IgD-negative memory B cell (primary cell): Measurements from ENCODE around the gene DIAPH1. TPM values are rescaled to one million over a fixed set of nuclear protein-coding genes. Genes with fewer than 3 reads are reported as not detected.

Experiments
- H3K27ac Mint-ChIP-seq, 3 donors: one replicate each; pipeline ENCODE4 v1.8.0; 2020 to 2022; ENCODE audit warnings: mild to moderate bottlenecking in 3 of 3, mixed read lengths in 3 of 3, moderate library complexity in 1 of 3
- H3K27me3 Mint-ChIP-seq: one replicate; pipeline ENCODE4 v1.8.0; 2021; ENCODE audit warnings: mixed read lengths
- H3K36me3 Mint-ChIP-seq: one replicate; pipeline ENCODE4 v1.8.0; 2020; ENCODE audit warnings: mild to moderate bottlenecking, mixed read lengths
- H3K4me1 Mint-ChIP-seq, 3 donors: one replicate each; pipeline ENCODE4 v1.8.0; 2020 to 2022; ENCODE audit warnings: mixed read lengths in 3 of 3, mild to moderate bottlenecking in 1 of 3
- H3K4me3 Mint-ChIP-seq, 4 donors: one replicate each; pipeline ENCODE4 v1.8.0; 2020 to 2022; ENCODE audit warnings: mild to moderate bottlenecking in 4 of 4, mixed read lengths in 4 of 4, moderate library complexity in 3 of 4
- H3K9me3 Mint-ChIP-seq, 3 donors: one replicate each; pipeline ENCODE4 v1.8.0; 2020 to 2021; ENCODE audit warnings: mixed read lengths in 3 of 3, mild to moderate bottlenecking in 1 of 3
- polyA plus RNA-seq: library from polyadenylated mRNA; unstranded; fragments of 300-500 nt; fragmentation: Illumina TruSeq; gene quantifications from one replicate; pipeline ENCODE4 v1.2.3, GENCODE V29; 2021

Gene DIAPH1
- polyA plus RNA-seq, 1 donor from 2014 or later: 57.6 TPM

DNA sequence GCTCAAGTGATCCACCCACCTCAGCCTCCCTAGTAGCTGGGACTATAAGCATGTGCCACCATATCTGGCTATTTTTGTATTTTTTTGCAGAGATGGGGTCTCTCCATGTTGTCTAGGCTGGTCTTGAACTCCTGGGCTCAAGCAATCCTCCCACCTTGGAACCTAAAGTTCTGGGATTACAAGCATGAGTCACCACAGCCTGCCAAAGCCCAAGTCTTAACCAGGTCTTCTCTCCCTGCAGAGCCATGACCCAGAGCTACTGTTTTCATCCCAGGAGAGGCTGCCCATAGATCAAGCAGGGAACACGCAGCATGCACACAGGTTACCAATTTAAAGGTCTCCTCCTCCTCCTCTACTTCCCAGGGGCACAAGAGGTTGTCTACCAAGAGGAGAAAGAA, 100.2 kb downstream of the DIAPH1 start:
- Mint-ChIP-seq H3K36me3 (peaks cover 8% of the 10 kb centered on the region), H3K27ac (peak overlapping the region in 1 of 3 donors; percentile 28), H3K4me3 (peak overlapping the region in 1 of 4 donors; percentile 15), H3K27me3 (no peaks in the 10 kb centered on the region), H3K9me3 (no peaks in the 10 kb centered on the region), H3K4me1 (peaks cover 21 to 31% (median 22%) of the 10 kb centered on the region in 3 donors)

- no peaks in the 10 kb centered on the region for H3K9me3 Mint-ChIP-seq
- H3K27ac Mint-ChIP-seq: peak overlapping the region in 1 of 3 donors; percentile 28
- H3K27me3 Mint-ChIP-seq: peaks cover under 1% of the 10 kb centered on the region
- peaks cover 22 to 32% (median 23%) of the 10 kb centered on the region in 3 donors for H3K4me1 Mint-ChIP-seq
- peaks cover 8% of the 10 kb centered on the region for H3K36me3 Mint-ChIP-seq
- no peak overlapping the region for H3K4me3 Mint-ChIP-seq
Observed at GRCh38 chr5:141517880-141518617, 100.8 kb downstream of the DIAPH1 start.

GRCh38 chr5:141517312-141517711, 101.5 kb downstream of the DIAPH1 start:
- peaks cover 17 to 31% (median 23%) of the 10 kb centered on the region in 3 donors for H3K4me1 Mint-ChIP-seq
- peak overlapping the region in 1 of 3 donors; percentile 4 for H3K27ac Mint-ChIP-seq
- H3K36me3 Mint-ChIP-seq: peaks cover 8% of the 10 kb centered on the region
- peaks cover 2% of the 10 kb centered on the region for H3K27me3 Mint-ChIP-seq
- no peaks in the 10 kb centered on the region for H3K9me3 Mint-ChIP-seq
- H3K4me3 Mint-ChIP-seq: no peak overlapping the region

DNA sequence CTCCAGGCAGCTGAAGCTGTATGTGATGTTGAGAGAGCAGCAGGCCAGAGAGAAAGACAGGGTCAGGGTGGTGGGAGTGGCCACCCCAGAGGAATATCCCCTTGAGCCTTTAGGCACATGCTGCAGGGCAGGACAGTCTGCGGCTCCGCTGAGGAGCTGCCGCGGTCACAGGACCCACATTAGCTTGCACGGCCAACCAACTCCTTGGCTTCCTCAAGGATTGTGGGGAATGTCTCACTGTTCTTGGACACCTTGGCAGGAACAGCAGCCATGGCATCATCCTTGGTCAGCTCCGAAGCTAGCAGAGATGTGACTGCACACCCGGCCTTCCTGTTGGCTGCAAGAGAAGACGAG, 102.2 kb downstream of the DIAPH1 start:
- Mint-ChIP-seq H3K27ac (peak overlapping the region in 1 of 3 donors; percentile 4), H3K9me3 (no peaks in the 10 kb centered on the region), H3K36me3 (peaks cover 8% of the 10 kb centered on the region), H3K4me3 (no peak overlapping the region), H3K4me1 (peaks cover 16 to 31% (median 23%) of the 10 kb centered on the region in 3 donors), H3K27me3 (peaks cover 2% of the 10 kb centered on the region)

- peaks cover 8% of the 10 kb centered on the region for H3K36me3 Mint-ChIP-seq
- H3K27me3 Mint-ChIP-seq: peaks cover 2% of the 10 kb centered on the region
- peaks cover 21 to 36% (median 28%) of the 10 kb centered on the region in 3 donors for H3K4me1 Mint-ChIP-seq
- H3K4me3 Mint-ChIP-seq: peak overlapping the region in 1 of 4 donors; percentile 43
- H3K9me3 Mint-ChIP-seq: no peaks in the 10 kb centered on the region
- no peak overlapping the region for H3K27ac Mint-ChIP-seq
Observed at GRCh38 chr5:141515946-141516671, 102.7 kb downstream of the DIAPH1 start.

DNA sequence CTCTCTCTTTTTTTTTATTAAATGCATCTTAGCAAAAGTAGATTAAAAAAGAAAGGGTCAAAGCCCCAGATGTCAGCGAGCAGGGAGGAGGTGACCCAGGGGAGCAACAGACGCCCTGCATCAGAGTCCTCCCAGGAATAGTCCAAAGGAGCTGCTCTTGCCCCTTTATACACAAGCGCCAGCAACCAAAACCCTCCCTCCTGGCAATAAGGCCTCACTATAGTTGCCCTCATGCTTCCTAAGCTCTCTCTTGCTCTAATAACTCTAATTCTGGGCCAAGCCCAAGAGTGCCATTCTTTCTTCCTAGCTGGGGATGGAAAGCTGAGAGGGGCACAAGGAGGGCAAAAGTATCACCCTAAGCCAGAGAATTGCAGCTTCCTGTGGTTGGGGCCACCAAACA, 103.7 kb downstream of the DIAPH1 start:
- H3K4me3 Mint-ChIP-seq: peak overlapping the region; percentile 29 to 54 (median 52)
- H3K36me3 Mint-ChIP-seq: peaks cover 5% of the 10 kb centered on the region
- H3K27ac Mint-ChIP-seq: peak overlapping the region in 1 of 3 donors; percentile 38
- H3K27me3 Mint-ChIP-seq: peaks cover 2% of the 10 kb centered on the region
- H3K9me3 Mint-ChIP-seq: no peaks in the 10 kb centered on the region
- H3K4me1 Mint-ChIP-seq: peaks cover 28 to 42% (median 36%) of the 10 kb centered on the region in 3 donors

- Mint-ChIP-seq H3K9me3 (no peaks in the 10 kb centered on the region), H3K4me3 (peak overlapping the region; percentile 89 to 90 (median 89)), H3K4me1 (peaks cover 32 to 48% (median 42%) of the 10 kb centered on the region in 3 donors), H3K27ac (peak overlapping the region in 2 of 3 donors; percentile 63 to 79), H3K36me3 (no peaks in the 10 kb centered on the region), H3K27me3 (peaks cover 2% of the 10 kb centered on the region)
Observed at GRCh38 chr5:141514330-141515133, 104.3 kb downstream of the DIAPH1 start.

DNA sequence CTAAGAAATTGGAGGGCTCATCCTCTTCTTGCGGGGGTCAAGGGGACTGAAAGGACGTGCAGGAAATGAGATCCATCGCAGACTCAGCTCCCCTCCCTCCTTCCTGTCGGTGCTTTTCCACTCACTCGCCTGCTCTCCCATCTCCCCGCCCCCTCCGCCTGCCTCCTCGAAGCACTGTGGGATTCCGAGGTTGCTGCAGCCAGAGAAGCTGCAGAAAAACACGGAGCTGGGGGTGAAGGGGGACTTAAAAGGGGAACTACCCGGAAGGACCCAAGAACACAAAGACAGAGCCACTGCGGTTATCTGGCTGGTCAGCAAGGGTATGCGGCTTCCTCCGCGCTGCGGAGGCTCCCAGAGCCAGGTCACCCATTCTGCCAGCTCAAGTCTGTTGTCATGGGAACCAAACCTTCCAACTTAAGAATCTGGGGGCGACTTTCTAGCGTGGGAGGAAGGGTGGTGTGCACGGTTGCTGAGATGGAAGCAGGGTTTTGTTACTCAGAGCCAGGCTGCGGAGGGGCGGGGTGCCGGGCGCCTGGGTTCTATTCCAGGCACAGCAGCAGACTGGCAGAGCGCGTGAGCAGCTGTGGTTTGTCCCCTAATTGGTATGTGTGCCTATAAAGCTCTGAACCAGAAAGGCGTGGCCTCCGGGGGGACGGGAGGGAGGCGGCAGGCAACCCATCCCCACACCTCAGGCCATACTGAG, 105.0 kb downstream of the DIAPH1 start:
- Mint-ChIP-seq H3K36me3 (no peaks in the 10 kb centered on the region), H3K9me3 (no peaks in the 10 kb centered on the region), H3K4me3 (peak overlapping the region; percentile 89 to 90 (median 89)), H3K4me1 (peaks cover 36 to 54% (median 46%) of the 10 kb centered on the region in 3 donors), H3K27ac (peak overlapping the region in 2 of 3 donors; percentile 79 to 95), H3K27me3 (peaks cover 2% of the 10 kb centered on the region)

DNA sequence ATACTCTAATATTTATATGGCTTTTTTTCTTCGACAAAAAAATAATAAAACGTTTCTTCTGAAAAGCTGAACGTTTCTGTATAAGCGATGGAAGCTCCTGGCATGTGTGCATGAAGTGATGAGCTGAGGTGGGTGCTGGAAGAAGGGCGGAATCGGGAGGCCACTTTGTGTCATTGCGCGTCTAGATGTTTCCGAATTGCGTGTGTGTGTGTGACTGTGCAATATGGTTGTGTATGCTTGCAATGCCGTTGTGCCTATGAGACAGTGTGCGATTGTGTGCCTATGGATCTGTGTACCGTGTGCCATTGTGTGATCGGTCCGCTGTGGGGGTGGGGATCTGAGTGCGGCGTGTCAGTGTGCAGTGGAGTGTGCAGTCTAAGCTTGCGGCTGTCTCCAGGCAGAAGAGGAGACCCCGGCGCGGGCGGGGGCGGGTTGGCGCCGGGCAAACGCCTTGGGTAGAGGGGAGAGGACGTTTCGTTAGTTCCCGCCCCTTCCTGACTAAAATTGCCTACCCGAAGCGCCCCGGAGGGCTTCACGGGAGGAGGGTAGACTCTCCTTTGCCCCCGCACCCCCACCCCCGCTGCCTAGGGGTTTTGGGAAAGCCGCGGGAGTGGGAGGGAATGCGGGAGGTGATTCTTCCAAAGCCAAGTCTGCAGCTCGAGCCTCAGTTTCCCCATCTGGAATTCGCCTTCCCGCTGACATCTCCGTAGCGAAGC, 105.7 kb downstream of the DIAPH1 start:
- H3K27ac Mint-ChIP-seq: peak overlapping the region; percentile 55 to 87 (median 71)
- H3K36me3 Mint-ChIP-seq: no peaks in the 10 kb centered on the region
- peaks cover 41 to 58% (median 50%) of the 10 kb centered on the region in 3 donors for H3K4me1 Mint-ChIP-seq

DNA sequence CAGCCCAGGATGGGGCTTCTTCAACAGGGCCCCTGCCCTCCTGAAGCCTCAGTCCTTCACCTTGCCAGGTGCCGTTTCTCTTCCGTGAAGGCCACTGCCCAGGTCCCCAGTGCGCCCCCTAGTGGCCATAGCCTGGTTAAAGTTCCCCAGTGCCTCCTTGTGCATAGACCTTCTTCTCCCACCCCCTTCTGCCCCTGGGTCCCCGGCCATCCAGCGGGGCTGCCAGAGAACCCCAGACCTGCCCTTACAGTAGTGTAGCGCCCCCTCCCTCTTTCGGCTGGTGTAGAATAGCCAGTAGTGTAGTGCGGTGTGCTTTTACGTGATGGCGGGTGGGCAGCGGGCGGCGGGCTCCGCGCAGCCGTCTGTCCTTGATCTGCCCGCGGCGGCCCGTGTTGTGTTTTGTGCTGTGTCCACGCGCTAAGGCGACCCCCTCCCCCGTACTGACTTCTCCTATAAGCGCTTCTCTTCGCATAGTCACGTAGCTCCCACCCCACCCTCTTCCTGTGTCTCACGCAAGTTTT, 106.3 kb downstream of the DIAPH1 start:
- Mint-ChIP-seq H3K27me3 (peaks cover 2% of the 10 kb centered on the region), H3K27ac (peak overlapping the region; percentile 48 to 87 (median 55)), H3K36me3 (no peaks in the 10 kb centered on the region), H3K4me1 (peaks cover 47 to 65% (median 56%) of the 10 kb centered on the region in 3 donors), H3K4me3 (peak overlapping the region; percentile 71 to 90 (median 89)), H3K9me3 (no peaks in the 10 kb centered on the region)

More for the DNA sequence above, 105.7 kb downstream of the DIAPH1 start:
- H3K4me3 Mint-ChIP-seq: peak overlapping the region; percentile 89 to 90 (median 89)
- no peaks in the 10 kb centered on the region for H3K9me3 Mint-ChIP-seq
- peaks cover 2% of the 10 kb centered on the region for H3K27me3 Mint-ChIP-seq

GRCh38 chr5:141511771-141512325, 107.0 kb downstream of the DIAPH1 start:
- peak overlapping the region; percentile 63 to 88 (median 87) for H3K27ac Mint-ChIP-seq
- peaks cover 53 to 69% (median 63%) of the 10 kb centered on the region in 3 donors for H3K4me1 Mint-ChIP-seq
- H3K27me3 Mint-ChIP-seq: peaks cover 2% of the 10 kb centered on the region
- no peaks in the 10 kb centered on the region for H3K36me3 Mint-ChIP-seq
- H3K9me3 Mint-ChIP-seq: no peaks in the 10 kb centered on the region
- H3K4me3 Mint-ChIP-seq: peak overlapping the region; percentile 71 to 92 (median 78)

DNA sequence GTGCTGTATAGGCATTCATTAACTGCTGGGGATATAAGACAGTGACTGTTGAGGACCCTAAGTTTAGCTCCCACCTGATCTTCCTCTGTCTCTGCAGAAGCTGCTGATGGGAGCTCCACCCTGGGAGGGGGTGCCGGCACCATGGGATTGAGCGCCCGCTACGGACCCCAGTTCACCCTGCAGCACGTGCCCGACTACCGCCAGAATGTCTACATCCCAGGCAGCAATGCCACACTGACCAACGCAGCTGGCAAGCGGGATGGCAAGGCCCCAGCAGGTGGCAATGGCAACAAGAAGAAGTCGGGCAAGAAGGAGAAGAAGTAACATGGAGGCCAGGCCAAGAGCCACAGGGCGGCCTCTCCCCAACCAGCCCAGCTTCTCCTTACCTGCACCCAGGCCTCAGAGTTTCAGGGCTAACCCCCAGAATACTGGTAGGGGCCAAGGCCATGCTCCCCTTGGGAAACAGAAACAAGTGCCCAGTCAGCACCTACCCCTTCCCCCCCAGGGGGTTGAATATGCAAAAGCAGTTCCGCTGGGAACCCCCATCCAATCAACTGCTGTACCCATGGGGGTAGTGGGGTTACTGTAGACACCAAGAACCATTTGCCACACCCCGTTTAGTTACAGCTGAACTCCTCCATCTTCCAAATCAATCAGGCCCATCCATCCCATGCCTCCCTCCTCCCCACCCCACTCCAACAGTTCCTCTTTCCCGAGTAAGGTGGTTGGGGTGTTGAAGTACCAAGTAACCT, 107.8 kb downstream of the DIAPH1 start:
- Mint-ChIP-seq H3K27me3 (peaks cover 2% of the 10 kb centered on the region), H3K27ac (peak overlapping the region; percentile 87 to 89 (median 88)), H3K4me3 (peak overlapping the region; percentile 71 to 92 (median 78)), H3K9me3 (no peaks in the 10 kb centered on the region), H3K36me3 (no peaks in the 10 kb centered on the region), H3K4me1 (peaks cover 57 to 68% (median 65%) of the 10 kb centered on the region in 3 donors)
